Glutamatergic neuron (in vitro differentiated cells): Measurements from ENCODE around the gene IL22RA2. TPM values are rescaled to one million over a fixed set of nuclear protein-coding genes. Genes with fewer than 3 reads are reported as not detected.
"Not testable (repeated sequence)": the region's sequence is repeated elsewhere in the genome, so short reads cannot be mapped to it uniquely, and the experiment has no call there.

Experiments used
- DNase-seq: peaks from one replicate; pipeline ENCODE4 v3.0.0; 2022
- H3K27ac Mint-ChIP-seq: one replicate; pipeline ENCODE4 v1.8.0; 2020; ENCODE audit warnings: mild to moderate bottlenecking, mixed read lengths, inconsistent platforms; ENCODE audit not compliant: unreplicated experiment
- H3K27me3 Mint-ChIP-seq: one replicate; pipeline ENCODE4 v1.8.0; 2020; ENCODE audit warnings: mild to moderate bottlenecking, moderate library complexity, mixed read lengths, inconsistent platforms; ENCODE audit not compliant: unreplicated experiment
- H3K36me3 Mint-ChIP-seq: one replicate; pipeline ENCODE4 v1.8.0; 2020; ENCODE audit warnings: mild to moderate bottlenecking, mixed read lengths, inconsistent platforms; ENCODE audit not compliant: unreplicated experiment
- H3K4me1 Mint-ChIP-seq: one replicate; pipeline ENCODE4 v1.8.0; 2020; ENCODE audit warnings: mild to moderate bottlenecking, low read depth, mixed read lengths, inconsistent platforms; ENCODE audit not compliant: unreplicated experiment
- H3K4me3 Mint-ChIP-seq: one replicate; pipeline ENCODE4 v1.8.0; 2020; ENCODE audit warnings: mild to moderate bottlenecking, mixed read lengths, inconsistent platforms; ENCODE audit not compliant: unreplicated experiment
- H3K9me3 Mint-ChIP-seq: one replicate; pipeline ENCODE4 v1.8.0; 2020; ENCODE audit warnings: mild to moderate bottlenecking, moderate library complexity, mixed read lengths, inconsistent platforms; ENCODE audit not compliant: unreplicated experiment
- total RNA-seq: library from RNA; stranded (reverse); fragmentation: NEBNext Ultra II Directional; extraction: Animal tissue kit (Norgen Biotek cat#: 25700); gene quantifications from one replicate; pipeline ENCODE4 v1.2.1, GENCODE V29; 2021; ENCODE audit not compliant: unreplicated experiment
- TF ChIP-seq, protein P1 (sequence below): fragments of 200-600 bp; sonication (generic); IDR thresholded peaks from one replicate; pipeline ENCODE4 v1.5.0; 2021; ENCODE audit not compliant: partially characterized antibody, unreplicated experiment

Gene IL22RA2
- total RNA-seq, 1 donor from 2014 or later = not detected

GRCh38 chr6:137213813-137214212 is 40.4 kb upstream of the IL22RA2 start:
- Mint-ChIP-seq H3K9me3 (peaks cover 9% of the 10 kb centered on the region), H3K27ac (no peak overlapping the region), H3K4me3 (no peak overlapping the region), H3K36me3 (peaks cover 9% of the 10 kb centered on the region), H3K27me3 (peaks cover 4% of the 10 kb centered on the region), H3K4me1 (peaks cover 14% of the 10 kb centered on the region)
- no peak for DNase-seq
- TF ChIP-seq, protein P1, sequence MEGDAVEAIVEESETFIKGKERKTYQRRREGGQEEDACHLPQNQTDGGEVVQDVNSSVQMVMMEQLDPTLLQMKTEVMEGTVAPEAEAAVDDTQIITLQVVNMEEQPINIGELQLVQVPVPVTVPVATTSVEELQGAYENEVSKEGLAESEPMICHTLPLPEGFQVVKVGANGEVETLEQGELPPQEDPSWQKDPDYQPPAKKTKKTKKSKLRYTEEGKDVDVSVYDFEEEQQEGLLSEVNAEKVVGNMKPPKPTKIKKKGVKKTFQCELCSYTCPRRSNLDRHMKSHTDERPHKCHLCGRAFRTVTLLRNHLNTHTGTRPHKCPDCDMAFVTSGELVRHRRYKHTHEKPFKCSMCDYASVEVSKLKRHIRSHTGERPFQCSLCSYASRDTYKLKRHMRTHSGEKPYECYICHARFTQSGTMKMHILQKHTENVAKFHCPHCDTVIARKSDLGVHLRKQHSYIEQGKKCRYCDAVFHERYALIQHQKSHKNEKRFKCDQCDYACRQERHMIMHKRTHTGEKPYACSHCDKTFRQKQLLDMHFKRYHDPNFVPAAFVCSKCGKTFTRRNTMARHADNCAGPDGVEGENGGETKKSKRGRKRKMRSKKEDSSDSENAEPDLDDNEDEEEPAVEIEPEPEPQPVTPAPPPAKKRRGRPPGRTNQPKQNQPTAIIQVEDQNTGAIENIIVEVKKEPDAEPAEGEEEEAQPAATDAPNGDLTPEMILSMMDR = no peak

- Mint-ChIP-seq H3K27ac (no peak overlapping the region), H3K4me1 (peaks cover 14% of the 10 kb centered on the region), H3K27me3 (peaks cover 2% of the 10 kb centered on the region), H3K4me3 (no peak overlapping the region), H3K9me3 (peaks cover 9% of the 10 kb centered on the region), H3K36me3 (peaks cover 9% of the 10 kb centered on the region)
- TF ChIP-seq, protein P1 = no peak
- DNase-seq = no peak
These were observed 39.9 kb upstream of the IL22RA2 start for GRCh38 chr6:137213331-137213740.

- Mint-ChIP-seq H3K36me3 (peaks cover 18% of the 10 kb centered on the region), H3K4me1 (peaks cover 4% of the 10 kb centered on the region), H3K27ac (no peak overlapping the region), H3K27me3 (peaks cover 5% of the 10 kb centered on the region), H3K4me3 (no peak overlapping the region), H3K9me3 (peaks cover 12% of the 10 kb centered on the region)
- no peak for DNase-seq
- TF ChIP-seq, protein P1 = no peak
These were observed 38.5 kb upstream of the IL22RA2 start for GRCh38 chr6:137211910-137212309.

DNA sequence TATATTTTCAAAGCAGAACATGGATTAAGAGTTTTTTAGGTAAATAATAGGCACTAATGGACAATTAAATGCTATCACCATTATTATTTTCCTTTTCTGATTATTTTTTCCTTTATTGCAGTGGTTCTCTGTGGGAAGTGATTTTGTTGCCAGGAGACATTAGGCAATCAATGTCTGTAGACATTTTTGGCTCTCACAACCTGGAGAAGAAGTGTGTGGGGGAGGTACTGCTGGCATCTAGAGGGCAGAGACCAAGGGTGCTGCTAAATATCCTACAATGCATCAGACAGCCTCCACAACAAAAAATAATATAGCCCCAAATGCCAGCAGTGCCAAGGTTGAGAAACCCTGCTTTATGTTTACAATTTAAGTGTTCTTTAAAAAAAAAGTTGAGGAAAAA is 37.5 kb upstream of the IL22RA2 start:
- Mint-ChIP-seq H3K27me3 (peaks cover 5% of the 10 kb centered on the region), H3K4me1 (no peaks in the 10 kb centered on the region), H3K9me3 (peaks cover 12% of the 10 kb centered on the region), H3K27ac (no peak overlapping the region), H3K4me3 (no peak overlapping the region), H3K36me3 (peaks cover 18% of the 10 kb centered on the region)
- TF ChIP-seq, protein P1 = no peak
- DNase-seq = no peak

DNA sequence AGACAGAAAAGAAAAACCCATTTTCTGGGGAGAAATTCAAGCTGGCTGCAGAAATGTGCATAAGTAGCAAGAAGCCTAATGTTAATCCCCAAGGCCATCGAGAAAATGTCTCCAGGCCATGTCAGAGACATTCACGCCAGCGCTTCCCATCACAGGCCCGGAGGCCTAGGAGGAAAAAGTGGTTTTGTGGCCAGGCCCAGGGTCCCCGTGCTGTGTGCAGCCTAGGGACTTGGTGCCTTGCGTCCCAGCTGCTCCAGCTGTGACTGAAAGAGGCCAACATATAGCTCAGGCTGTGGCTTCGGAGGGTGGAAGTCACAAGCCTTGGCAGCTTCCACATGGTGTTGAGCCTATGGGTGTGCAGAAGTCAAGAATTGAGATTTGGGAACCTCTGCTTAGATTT is 34.8 kb upstream of the IL22RA2 start:
- peaks cover 5% of the 10 kb centered on the region for H3K27me3 Mint-ChIP-seq
- no peak for DNase-seq
- no peak overlapping the region for H3K4me3 Mint-ChIP-seq
- H3K4me1 Mint-ChIP-seq = no peaks in the 10 kb centered on the region
- peaks cover 18% of the 10 kb centered on the region for H3K36me3 Mint-ChIP-seq
- H3K9me3 Mint-ChIP-seq = peaks cover 12% of the 10 kb centered on the region
- TF ChIP-seq, protein P1 = no peak
- no peak overlapping the region for H3K27ac Mint-ChIP-seq

DNA sequence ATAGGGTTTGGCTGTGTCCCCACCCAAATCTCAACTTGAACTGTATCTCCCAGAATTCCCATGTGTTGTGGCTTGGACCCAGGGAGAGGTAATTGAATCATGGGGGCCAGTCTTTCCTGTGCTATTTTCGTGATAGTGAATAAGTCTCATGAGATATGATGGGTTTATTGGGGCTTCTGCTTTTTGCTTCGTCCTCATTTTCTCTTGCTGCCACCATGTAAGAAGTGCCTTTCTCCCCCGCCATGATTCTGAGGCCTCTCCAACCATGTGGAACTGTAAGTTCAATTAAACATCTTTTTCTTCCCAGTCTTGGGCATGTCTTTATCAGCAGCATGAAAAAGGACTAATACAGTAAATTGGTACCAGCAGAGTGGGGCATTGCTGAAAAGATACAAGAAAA is 34.0 kb upstream of the IL22RA2 start:
- H3K4me3 Mint-ChIP-seq, H3K27me3 Mint-ChIP-seq, DNase-seq, H3K4me1 Mint-ChIP-seq, H3K27ac Mint-ChIP-seq, H3K9me3 Mint-ChIP-seq: not testable (repeated sequence)
- H3K36me3 Mint-ChIP-seq = peaks cover 18% of the 10 kb centered on the region
